ENCODE results near the gene NME4.
"Not testable (repeated sequence)": the region's sequence is repeated elsewhere in the genome, so short reads cannot be mapped to it uniquely, and the experiment has no call there.

NME4 gene

GRCh38 chr16:398561-399339, 1.8 kb downstream of the NME4 start:
- DNase-seq (ENCODE audit: low read depth) = no peak

GRCh38 chr16:399340-400019, 2.5 kb downstream of the NME4 start:
- no peak for DNase-seq (ENCODE audit: low read depth)

- DNase-seq (ENCODE audit: low read depth) = no peak
Measured at GRCh38 chr16:400061-400591, 3.1 kb downstream of the NME4 start.

- DNase-seq (ENCODE audit: low read depth) = peak; percentile 97
Measured at GRCh38 chr16:401468-402348, 4.7 kb downstream of the NME4 start, which contains the start of gene DECR2. Gene DECR2, plus strand, starts transcription at chr16:401885. Its CDS starts 79 bp downstream, at chr16:401964.

- DNase-seq (ENCODE audit: low read depth) = no peak
Measured at GRCh38 chr16:404971-405486, 8.0 kb downstream of the NME4 start.

GRCh38 chr16:405548-406506, 8.8 kb downstream of the NME4 start:
- no peak for DNase-seq (ENCODE audit: low read depth)

- DNase-seq (ENCODE audit: low read depth) = no peak
Measured at GRCh38 chr16:407253-407652, 10.3 kb downstream of the NME4 start.

GRCh38 chr16:410516-411178, 13.6 kb downstream of the NME4 start:
- DNase-seq (ENCODE audit: low read depth) = no peak

GRCh38 chr16:411576-412265, 14.7 kb downstream of the NME4 start:
- DNase-seq (ENCODE audit: low read depth) = no peak

- no peak for DNase-seq (ENCODE audit: low read depth)
Measured at GRCh38 chr16:414395-415169, 17.6 kb downstream of the NME4 start.

- DNase-seq (ENCODE audit: low read depth) = not testable (repeated sequence)
Measured at GRCh38 chr16:415170-415498, 18.1 kb downstream of the NME4 start.

GRCh38 chr16:422179-422578, 25.2 kb downstream of the NME4 start:
- DNase-seq (ENCODE audit: low read depth) = not testable (repeated sequence)

- DNase-seq (ENCODE audit: low read depth) = no peak
Measured at GRCh38 chr16:424033-424622, 27.1 kb downstream of the NME4 start.

GRCh38 chr16:424623-425081, 27.7 kb downstream of the NME4 start:
- DNase-seq (ENCODE audit: low read depth) = no peak

- peak; percentile 83 for DNase-seq (ENCODE audit: low read depth)
Measured at GRCh38 chr16:425082-425718, 28.2 kb downstream of the NME4 start, which contains the start of gene RAB11FIP3. Gene RAB11FIP3, plus strand, starts transcription at chr16:425649. Its CDS starts 358 bp downstream, at chr16:426007.

GRCh38 chr16:425740-426114, 28.7 kb downstream of the NME4 start:
- no peak for DNase-seq (ENCODE audit: low read depth)

GRCh38 chr16:426115-426905, 29.3 kb downstream of the NME4 start:
- DNase-seq (ENCODE audit: low read depth) = no peak
